ENCODE data around the gene GNAO1. TPM values are rescaled to one million over a fixed set of nuclear protein-coding genes. Genes with fewer than 3 reads are reported as not detected.

GNAO1 gene
- total and polyA plus RNA-seq, 8 donors, result 1.2 to 13.4 (median 4.8) TPM

DNA sequence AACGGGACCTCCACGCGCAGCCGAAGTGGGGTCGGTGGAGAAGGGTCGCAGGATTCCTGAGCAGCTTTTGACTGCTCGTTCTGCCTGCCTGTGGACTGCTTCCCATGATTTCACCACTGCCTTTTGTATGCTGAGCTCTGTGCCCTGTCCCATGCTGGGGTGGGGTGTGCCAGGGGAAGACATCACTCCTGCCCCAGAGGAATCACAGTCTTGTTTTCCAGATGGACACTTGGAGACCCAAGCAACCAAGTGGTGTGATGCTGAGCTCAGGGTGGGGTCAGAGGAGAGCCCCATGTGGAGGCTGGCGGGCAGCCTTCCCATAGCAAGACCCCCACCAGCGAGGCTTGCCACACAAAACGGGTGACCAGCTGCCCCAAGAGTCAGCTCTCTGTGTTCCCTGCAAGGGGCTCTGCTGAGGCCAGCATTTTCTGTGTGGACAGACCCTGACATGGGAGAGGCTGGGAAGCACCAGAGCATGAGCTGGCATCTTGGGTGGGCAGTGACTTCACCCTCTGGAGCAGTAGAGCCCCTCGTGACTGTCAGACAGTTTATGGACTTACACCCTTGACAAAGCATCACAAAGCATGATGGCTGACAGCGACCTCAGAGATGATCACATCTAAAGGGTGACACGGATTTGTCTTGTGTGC, 111.9 kb downstream of the GNAO1 start:
- DNase-seq, result no peak

DNA sequence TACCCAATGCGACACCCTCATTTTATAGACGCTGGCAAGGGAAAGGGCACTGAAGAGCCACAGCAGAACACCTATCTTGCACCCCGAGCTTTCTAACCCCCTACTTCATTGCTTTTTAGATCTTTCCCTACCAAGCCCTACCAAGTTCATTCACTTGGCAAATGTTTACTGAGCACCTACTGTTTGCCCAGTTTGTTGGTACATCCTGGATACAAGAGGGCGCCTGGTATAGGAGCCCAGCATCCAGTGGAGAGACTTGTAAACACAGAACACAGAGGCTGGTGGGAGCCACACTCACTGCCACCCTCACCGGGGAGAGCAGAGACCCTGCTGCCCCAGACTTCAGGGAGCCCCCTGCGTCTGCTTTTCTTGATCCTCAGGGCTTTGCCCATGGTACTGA, 112.6 kb downstream of the GNAO1 start:
- no peak for TF ChIP-seq CTCF (IDR thresholded peaks at IDR 0.05)
- Histone ChIP-seq H3K4me1 (no peaks in the 10 kb centered on the region), H3K36me3 (no peaks in the 10 kb centered on the region), H3K27ac (no peak overlapping the region), H3K27me3 (no peaks in the 10 kb centered on the region), H3K4me3 (no peak overlapping the region), H3K9me3 (no peaks in the 10 kb centered on the region)
- no peak for FAIRE-seq
- no peak for DNase-seq
- intact Hi-C loops (cut with DNase I), result no loop called here
- WGBS, 2 donors, result 62 to 79% methylated on average over 6 of the region's 6 CpGs
- ATAC-seq, result no peak

More for the DNA sequence above, 111.9 kb downstream of the GNAO1 start:
- no peak for TF ChIP-seq CTCF (IDR thresholded peaks at IDR 0.05)
- H3K9me3 ChIP-seq, result no peaks in the 10 kb centered on the region
- intact Hi-C loops (cut with DNase I), result no loop called here
- FAIRE-seq (no peak), ATAC-seq (no peak)
- H3K4me1 ChIP-seq, result no peaks in the 10 kb centered on the region
- H3K27me3 ChIP-seq, result no peaks in the 10 kb centered on the region
- WGBS, 2 donors, result 62 to 68% methylated on average over 13 of the region's 13 CpGs
- no peak overlapping the region for H3K27ac ChIP-seq
- no peaks in the 10 kb centered on the region for H3K36me3 ChIP-seq
- no peak overlapping the region for H3K4me3 ChIP-seq

DNA sequence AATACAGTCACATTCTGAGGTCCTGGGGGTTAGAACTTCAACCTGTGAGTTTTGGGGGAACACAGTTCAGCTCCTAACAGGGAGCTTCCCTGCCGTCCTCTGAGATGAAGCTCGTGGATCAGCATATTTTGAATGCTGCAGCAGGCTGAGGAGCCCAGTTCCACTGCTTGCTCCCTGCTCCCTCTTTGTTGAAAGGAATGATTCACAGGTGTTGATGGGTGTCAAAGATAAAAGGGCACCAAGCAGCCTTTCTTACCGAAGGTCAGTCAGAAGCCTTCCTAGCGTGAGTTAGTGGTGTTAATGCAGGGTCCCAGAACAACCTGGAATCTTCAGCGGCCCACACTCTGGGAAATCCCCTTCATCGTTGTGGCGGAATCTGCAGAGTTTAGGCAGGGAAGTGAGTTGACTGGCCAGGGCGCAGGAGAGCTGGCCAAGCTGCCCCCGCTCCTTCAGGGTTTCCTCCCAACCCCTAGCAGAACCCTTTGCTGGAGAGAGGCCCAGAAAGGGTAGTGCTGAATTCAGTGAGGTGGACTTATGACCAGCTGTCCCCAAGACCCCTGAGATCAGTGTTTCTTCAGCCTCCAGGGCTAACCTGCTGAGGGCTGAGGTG, 114.8 kb downstream of the GNAO1 start:
- Histone ChIP-seq H3K36me3 (no peaks in the 10 kb centered on the region), H3K27ac (no peak overlapping the region), H3K4me3 (no peak overlapping the region), H3K27me3 (no peaks in the 10 kb centered on the region), H3K9me3 (no peaks in the 10 kb centered on the region), H3K4me1 (no peaks in the 10 kb centered on the region)
- no peak for TF ChIP-seq CTCF (IDR thresholded peaks at IDR 0.05)
- WGBS, 2 donors, result 49 to 54% methylated on average over 9 of the region's 9 CpGs
- no peak for DNase-seq
- ATAC-seq, result no peak
- no peak for FAIRE-seq
- intact Hi-C loops (cut with DNase I), result no loop called here

- Histone ChIP-seq H3K4me1 (no peaks in the 10 kb centered on the region), H3K27ac (no peak overlapping the region), H3K4me3 (no peak overlapping the region), H3K27me3 (no peaks in the 10 kb centered on the region), H3K36me3 (no peaks in the 10 kb centered on the region), H3K9me3 (no peaks in the 10 kb centered on the region)
- DNase-seq (no peak), ATAC-seq (no peak), FAIRE-seq (no peak)
- 54 to 59% methylated on average over 16 of the region's 16 CpGs for WGBS, 2 donors
- intact Hi-C loops (cut with DNase I), result no loop called here
- TF ChIP-seq CTCF (IDR thresholded peaks at IDR 0.05), result no peak
Observed at GRCh38 chr16:56306690-56307533, 115.6 kb downstream of the GNAO1 start.
